Testis (tissue), 3 donors: Measurements from ENCODE around the gene GFRA4. TPM values are rescaled to one million over a fixed set of nuclear protein-coding genes. Genes with fewer than 3 reads are reported as not detected.

Source experiments
- DNase-seq: peaks from one replicate; pipeline ENCODE4 v3.0.0-alpha.2; 2019
- H3K27ac ChIP-seq, 2 donors: fragments of 200-600 bp; sonication (generic); one replicate each; pipeline ENCODE4 v1.5.1; 2019
- H3K27me3 ChIP-seq: fragments of 200-600 bp; sonication (generic); one replicate; pipeline ENCODE4 v1.5.1; 2019
- H3K36me3 ChIP-seq: fragments of 200-600 bp; sonication (generic); one replicate; pipeline ENCODE4 v1.5.1; 2017; ENCODE audit warnings: low read depth; ENCODE audit errors: missing control alignments
- H3K4me1 ChIP-seq: fragments of 200-600 bp; sonication (generic); one replicate; pipeline ENCODE4 v1.5.1; 2019
- H3K4me3 ChIP-seq, 2 donors: fragments of 200-600 bp; sonication (generic); one replicate each; pipeline ENCODE4 v1.5.1; 2017 to 2019
- H3K9me3 ChIP-seq: fragments of 200-600 bp; sonication (generic); one replicate; pipeline ENCODE4 v1.5.1; 2017
- POLR2A ChIP-seq: fragments of 450-650 bp; IDR thresholded peaks from one replicate; pipeline ENCODE4 v1.6.1; 2017; ENCODE audit warnings: antibody characterized with exemption, mild to moderate bottlenecking, moderate library complexity
- WGBS, 2 donors: methylation state at CpG; one replicate each; pipeline ENCODE4 v1.1.5; 2018; 5-methylcytosine and 5-hydroxymethylcytosine counted together
- intact Hi-C: fragments of 100-400 bp; cut with DNase I; formaldehyde crosslinking; loops from one replicate; pipeline ENCODE4 v1.15.1; 2023; ENCODE audit warnings: low total_unique reads
- polyA plus RNA-seq: library from polyadenylated mRNA; stranded (reverse); fragments of 350-450 nt; fragmentation: Illumina TruSeq; extraction: RNeasy Lipid Tissue Mini Kit (QIAGEN cat#74804); gene quantifications from one replicate; pipeline ENCODE4 v1.2.3, GENCODE V29; 2014; ENCODE audit warnings: low read depth, low replicate concordance; ENCODE audit not compliant: insufficient read depth
- total RNA-seq, 2 donors: library from RNA; depleted of rRNA; stranded (reverse); fragments of >200 nt; gene quantifications; one replicate each; pipeline ENCODE4 v1.2.3, GENCODE V29; 2016
- TF ChIP-seq, protein P1 (sequence below), 3 experiments: fragments of 450-650 bp in 2 of 3; fragments of 200-600 bp in 1 of 3; sonication (generic) in 1 of 3; IDR thresholded peaks; one replicate each; pipeline ENCODE4 v1.5.1; 2016 to 2019; ENCODE audit warnings: antibody characterized with exemption in 3 of 3, mild to moderate bottlenecking in 2 of 3, moderate library complexity in 1 of 3

The GFRA4 gene
- total and polyA plus RNA-seq, 3 donors from 2014 or later = 0.31 to 0.74 (median 0.51) TPM

DNA sequence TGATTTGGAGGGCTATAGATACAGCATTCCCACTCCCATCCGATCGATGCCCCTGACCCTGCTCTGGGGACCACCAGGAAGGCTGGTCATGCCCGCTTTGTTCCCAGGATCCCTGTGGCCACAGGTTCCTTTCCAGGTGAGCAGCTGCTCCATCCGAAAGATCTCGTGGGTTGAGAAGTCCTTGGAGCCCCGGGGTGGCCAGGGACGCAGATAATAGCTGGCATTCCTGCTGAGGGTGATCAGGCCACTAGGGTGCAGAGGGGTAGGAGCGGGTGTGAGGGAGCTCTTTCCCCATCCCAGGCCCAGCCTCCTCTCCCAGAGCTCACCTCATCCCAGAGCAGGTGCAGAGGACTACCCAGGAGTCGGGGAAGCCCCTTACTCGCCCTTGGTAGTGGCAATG lies 11.2 kb upstream of the GFRA4 start:
- H3K9me3 ChIP-seq = no peaks in the 10 kb centered on the region
- intact Hi-C loops = no loop called here
- no peak overlapping the region for H3K4me3 ChIP-seq
- no peaks in the 10 kb centered on the region for H3K27me3 ChIP-seq
- 65 to 79% methylated on average over 4 to 10 of the region's 10 CpGs for WGBS, 2 donors
- peaks cover 5% of the 10 kb centered on the region for H3K4me1 ChIP-seq
- DNase-seq = no peak
- no peaks in the 10 kb centered on the region for H3K36me3 ChIP-seq
- no peak overlapping the region for H3K27ac ChIP-seq
- no peak for TF ChIP-seq POLR2A
- TF ChIP-seq, protein P1, sequence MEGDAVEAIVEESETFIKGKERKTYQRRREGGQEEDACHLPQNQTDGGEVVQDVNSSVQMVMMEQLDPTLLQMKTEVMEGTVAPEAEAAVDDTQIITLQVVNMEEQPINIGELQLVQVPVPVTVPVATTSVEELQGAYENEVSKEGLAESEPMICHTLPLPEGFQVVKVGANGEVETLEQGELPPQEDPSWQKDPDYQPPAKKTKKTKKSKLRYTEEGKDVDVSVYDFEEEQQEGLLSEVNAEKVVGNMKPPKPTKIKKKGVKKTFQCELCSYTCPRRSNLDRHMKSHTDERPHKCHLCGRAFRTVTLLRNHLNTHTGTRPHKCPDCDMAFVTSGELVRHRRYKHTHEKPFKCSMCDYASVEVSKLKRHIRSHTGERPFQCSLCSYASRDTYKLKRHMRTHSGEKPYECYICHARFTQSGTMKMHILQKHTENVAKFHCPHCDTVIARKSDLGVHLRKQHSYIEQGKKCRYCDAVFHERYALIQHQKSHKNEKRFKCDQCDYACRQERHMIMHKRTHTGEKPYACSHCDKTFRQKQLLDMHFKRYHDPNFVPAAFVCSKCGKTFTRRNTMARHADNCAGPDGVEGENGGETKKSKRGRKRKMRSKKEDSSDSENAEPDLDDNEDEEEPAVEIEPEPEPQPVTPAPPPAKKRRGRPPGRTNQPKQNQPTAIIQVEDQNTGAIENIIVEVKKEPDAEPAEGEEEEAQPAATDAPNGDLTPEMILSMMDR (IDR thresholded peaks at IDR 0.05) = no peak

- H3K4me3 ChIP-seq = no peak overlapping the region
- no peak for TF ChIP-seq POLR2A
- TF ChIP-seq, protein P1 (IDR thresholded peaks at IDR 0.05) = no peak
- no peak overlapping the region for H3K27ac ChIP-seq
- H3K9me3 ChIP-seq = no peaks in the 10 kb centered on the region
- no peaks in the 10 kb centered on the region for H3K27me3 ChIP-seq
- peaks cover 5% of the 10 kb centered on the region for H3K4me1 ChIP-seq
- DNase-seq = no peak
- intact Hi-C loops = no loop called here
- no peaks in the 10 kb centered on the region for H3K36me3 ChIP-seq
- 40 to 50% methylated on average over 14 to 86 of the region's 90 CpGs for WGBS, 2 donors
Measured at GRCh38 chr20:3673221-3674070, 10.2 kb upstream of the GFRA4 start.

DNA sequence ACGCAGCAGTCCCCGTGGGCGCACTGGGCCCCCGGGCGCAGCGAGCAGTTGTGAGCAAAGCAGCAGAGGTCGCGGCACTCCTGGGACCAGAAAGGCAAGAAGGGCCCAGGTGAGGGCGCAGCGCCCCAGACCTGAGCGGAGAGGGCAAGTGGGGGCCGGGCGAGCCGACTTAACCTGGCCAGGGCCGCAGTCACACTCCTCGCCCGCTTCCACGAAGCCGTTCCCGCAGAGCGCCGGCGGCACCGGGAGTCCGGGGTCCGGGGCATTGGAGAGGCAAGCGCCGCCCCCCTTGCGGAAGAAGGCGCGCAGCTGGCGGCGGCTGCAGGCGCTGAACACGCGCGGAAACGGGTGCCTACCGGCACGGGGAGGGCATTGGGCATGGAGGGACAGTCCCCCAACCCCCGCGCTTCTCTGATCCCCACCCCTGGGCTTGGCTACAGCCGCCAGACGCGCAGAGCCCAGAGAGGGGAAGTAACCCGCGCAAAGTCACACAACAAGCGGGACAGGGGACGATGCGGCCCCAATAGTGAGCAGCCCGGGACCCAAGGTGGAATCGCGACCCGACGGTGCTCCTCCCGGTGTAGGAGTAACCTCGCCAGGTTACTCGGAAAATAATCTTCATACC lies 9.5 kb upstream of the GFRA4 start:
- H3K27me3 ChIP-seq = no peaks in the 10 kb centered on the region
- no peak overlapping the region for H3K4me3 ChIP-seq
- no peaks in the 10 kb centered on the region for H3K36me3 ChIP-seq
- no peak for TF ChIP-seq POLR2A
- TF ChIP-seq, protein P1 (IDR thresholded peaks at IDR 0.05) = no peak
- H3K4me1 ChIP-seq = peaks cover 5% of the 10 kb centered on the region
- DNase-seq = no peak
- no peaks in the 10 kb centered on the region for H3K9me3 ChIP-seq
- intact Hi-C loops = no loop called here
- 43% methylated on average over 22 to 58 of the region's 58 CpGs for WGBS, 2 donors
- no peak overlapping the region for H3K27ac ChIP-seq

DNA sequence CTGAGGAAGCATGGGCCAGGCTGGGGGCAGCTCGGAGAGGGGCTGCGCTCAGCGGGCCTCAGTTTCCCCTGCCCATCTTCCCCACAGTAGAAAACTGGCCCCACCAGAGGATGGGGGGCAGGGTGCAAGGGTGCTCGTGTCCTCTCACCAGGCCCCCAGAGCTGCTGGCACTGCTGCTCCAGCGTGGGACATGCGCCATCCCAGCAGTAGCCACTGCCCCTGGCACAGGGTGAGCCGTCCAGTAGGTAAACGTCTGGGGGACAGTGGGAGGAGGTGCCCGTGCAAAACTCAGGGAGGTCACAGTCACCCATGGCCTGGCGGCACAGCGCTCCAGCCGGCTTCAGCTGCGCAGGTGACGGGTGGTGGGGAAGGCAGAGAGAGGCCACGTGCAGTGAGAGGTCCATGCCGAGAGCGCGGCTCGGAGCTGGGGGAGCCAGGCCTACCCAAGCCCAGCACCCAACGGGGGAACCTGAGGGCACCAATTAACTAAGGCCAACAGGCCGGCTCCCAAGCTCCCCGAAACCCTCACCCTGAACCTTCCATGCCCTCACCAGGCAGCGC lies 8.9 kb upstream of the GFRA4 start:
- Histone ChIP-seq H3K9me3 (no peaks in the 10 kb centered on the region), H3K4me3 (no peak overlapping the region), H3K36me3 (no peaks in the 10 kb centered on the region), H3K27ac (no peak overlapping the region), H3K4me1 (peaks cover 5% of the 10 kb centered on the region), H3K27me3 (no peaks in the 10 kb centered on the region)
- no peak for DNase-seq
- TF ChIP-seq, protein P1 (IDR thresholded peaks at IDR 0.05) = no peak
- TF ChIP-seq POLR2A = no peak
- intact Hi-C loops = no loop called here
- WGBS, 2 donors = 15 to 55% methylated on average over 4 to 23 of the region's 23 CpGs
